CMK (cell line): Measurements from ENCODE around the gene PRSS23.
"Not testable (repeated sequence)": the region's sequence is repeated elsewhere in the genome, so short reads cannot be mapped to it uniquely, and the experiment has no call there.

Experiments used
- DNase-seq: peaks from one replicate; pipeline ENCODE4 v3.0.0-alpha.2; 2010; ENCODE audit warnings: low read depth

PRSS23 gene, protein sequence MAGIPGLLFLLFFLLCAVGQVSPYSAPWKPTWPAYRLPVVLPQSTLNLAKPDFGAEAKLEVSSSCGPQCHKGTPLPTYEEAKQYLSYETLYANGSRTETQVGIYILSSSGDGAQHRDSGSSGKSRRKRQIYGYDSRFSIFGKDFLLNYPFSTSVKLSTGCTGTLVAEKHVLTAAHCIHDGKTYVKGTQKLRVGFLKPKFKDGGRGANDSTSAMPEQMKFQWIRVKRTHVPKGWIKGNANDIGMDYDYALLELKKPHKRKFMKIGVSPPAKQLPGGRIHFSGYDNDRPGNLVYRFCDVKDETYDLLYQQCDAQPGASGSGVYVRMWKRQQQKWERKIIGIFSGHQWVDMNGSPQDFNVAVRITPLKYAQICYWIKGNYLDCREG

GRCh38 chr11:86800076-86800959 lies at the start of gene PRSS23:
Gene PRSS23, plus strand, starts transcription at chr11:86800542. Its CDS starts 7,102 bp downstream, at chr11:86807644.
- DNase-seq, result peak; percentile 15

- no peak for DNase-seq
Observed at GRCh38 chr11:86753459-86753858, 46.9 kb upstream of the PRSS23 start.

DNA sequence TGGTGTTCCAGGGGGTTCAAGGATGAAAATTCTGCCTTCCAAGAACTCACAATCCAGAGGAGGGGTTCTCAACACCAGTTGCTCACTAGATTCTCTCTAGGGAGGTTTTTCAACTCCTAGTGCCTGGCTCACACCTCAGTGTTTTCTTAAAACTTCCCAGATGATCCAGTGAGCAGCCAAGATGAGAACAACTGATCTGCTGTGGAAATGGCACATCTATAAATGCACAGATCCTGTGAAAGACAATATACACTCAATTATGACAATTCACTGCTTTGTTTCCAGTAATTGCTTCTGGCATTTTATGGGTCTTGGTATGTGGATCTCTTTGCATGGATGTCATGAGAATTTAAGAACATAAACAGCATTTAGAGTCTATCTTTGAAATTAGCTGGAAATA lies 45.2 kb upstream of the PRSS23 start:
- DNase-seq, result no peak

DNA sequence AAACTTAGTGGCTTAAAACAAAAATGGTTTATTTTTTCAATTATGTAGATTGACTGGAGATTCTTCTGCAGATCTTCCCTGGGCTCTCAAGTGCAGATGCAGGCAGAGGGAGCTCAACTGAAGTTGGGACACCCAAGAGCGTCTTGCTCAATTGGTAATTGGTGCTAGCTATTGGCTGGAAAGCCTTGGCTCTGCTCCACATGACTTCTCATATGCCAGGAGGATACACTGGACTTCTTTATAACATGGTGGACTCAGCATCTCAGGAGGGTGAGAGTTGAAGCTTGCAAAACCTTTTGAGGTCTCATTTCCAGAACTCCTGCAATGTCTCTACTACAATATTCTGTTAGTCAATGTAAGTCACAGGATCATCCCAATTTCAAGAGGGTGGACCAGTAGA lies 42.2 kb upstream of the PRSS23 start:
- DNase-seq, result no peak

GRCh38 chr11:86760577-86760976 lies 39.8 kb upstream of the PRSS23 start:
- no peak for DNase-seq

- DNase-seq, result no peak
Observed at GRCh38 chr11:86761978-86762377, 38.4 kb upstream of the PRSS23 start.

GRCh38 chr11:86765203-86765602 lies 35.1 kb upstream of the PRSS23 start:
- no peak for DNase-seq

GRCh38 chr11:86765878-86766277 lies 34.5 kb upstream of the PRSS23 start:
- no peak for DNase-seq

- no peak for DNase-seq
Observed at GRCh38 chr11:86769219-86769618, 31.1 kb upstream of the PRSS23 start.

GRCh38 chr11:86770473-86771027 lies 29.8 kb upstream of the PRSS23 start:
- not testable (repeated sequence) for DNase-seq

- DNase-seq, result no peak
Observed at GRCh38 chr11:86772999-86773398, 27.3 kb upstream of the PRSS23 start.

DNA sequence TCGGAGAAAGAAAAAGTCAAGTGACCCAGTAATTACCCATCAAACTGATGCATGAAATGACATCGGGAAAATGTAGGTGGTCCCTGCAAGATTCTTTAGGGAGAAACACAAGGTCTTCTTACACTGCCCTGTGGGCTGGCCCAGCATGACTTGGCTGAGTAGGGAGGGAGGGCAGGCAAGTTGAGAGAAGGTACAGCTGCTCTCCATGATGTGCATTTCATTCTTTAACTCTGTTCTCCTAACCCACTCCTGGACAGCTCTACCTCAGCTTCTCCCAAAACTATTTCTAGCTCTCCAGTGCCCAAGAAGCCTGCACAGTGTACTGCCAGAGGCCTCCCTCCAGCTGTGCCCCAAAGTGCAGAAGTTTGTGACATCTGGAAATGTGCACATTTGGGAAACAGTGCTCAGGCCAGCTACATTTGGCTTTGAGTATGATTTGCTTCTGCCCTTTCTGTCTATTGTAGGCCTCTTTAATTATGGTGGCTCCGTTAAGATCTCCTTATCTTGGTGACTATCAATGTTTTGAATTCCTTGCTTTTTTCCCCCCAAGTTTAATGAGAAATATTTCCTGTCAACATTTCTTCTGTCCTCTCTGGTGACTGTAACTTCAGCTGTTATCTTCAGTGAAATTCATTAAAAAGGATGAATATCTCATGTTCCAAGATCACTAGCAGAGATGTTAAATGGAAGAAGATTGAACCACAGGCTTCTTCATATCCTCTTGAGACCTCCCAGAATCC lies 26.7 kb upstream of the PRSS23 start:
- DNase-seq, result no peak

DNA sequence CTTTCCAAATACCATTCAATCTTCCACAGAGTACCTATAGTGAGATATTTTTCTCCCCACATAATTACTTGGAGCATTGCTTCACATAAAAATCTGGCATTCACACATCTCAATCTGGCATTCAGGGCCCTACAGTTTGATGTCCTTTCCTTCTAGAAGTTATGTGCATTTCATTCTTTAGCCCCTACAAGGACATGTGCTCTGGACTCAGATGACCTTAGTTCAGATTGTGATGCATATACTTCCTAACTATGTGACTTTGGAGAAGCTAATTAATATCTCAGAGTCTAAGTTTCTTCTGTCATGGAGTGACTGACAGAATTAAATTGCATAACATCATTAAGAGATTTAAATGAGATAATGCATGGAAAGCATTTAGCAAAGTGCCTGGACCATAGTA lies 25.9 kb upstream of the PRSS23 start:
- DNase-seq, result no peak

GRCh38 chr11:86775361-86775760 lies 25.0 kb upstream of the PRSS23 start:
- DNase-seq, result no peak

GRCh38 chr11:86781546-86781945 lies 18.8 kb upstream of the PRSS23 start:
- DNase-seq, result no peak

DNA sequence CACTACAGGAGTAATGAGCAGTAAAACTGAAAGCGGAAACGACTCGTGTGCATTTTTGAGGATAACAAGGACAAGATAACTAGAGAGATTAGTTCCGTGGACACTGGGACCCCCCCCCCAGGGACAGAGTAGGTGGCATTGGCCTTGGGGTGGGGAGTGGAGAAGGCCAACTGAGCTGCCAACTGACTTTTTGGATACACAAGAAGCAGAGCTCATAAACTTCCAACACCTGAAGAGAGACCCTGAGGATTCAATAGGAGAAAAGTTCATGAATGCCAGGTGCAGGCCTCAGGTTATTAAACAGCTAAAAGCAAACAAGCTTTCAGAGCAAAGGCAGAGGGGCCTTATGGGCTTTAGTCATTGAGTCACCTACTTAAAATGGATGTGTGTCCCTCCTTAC lies 17.6 kb upstream of the PRSS23 start:
- no peak for DNase-seq

DNA sequence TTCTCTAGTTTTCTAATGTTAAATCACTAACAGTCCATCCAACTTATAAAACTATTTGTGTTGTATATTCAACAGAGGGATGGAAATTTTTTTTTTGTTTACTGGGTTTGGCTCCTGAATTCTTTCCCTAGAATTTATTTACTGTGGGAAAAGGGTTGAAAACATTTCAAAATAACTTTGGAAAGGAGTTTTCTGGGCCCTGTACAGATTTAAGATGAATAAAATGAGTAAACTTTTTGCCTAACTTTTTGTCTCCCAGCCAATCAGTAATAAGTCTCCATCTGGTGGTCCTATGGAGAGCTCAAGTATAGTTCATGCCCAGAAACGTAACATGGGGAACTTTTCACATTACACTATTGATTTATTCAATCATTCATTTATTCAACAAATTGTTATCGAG lies 16.7 kb upstream of the PRSS23 start:
- DNase-seq, result no peak

GRCh38 chr11:86784241-86784681 lies 16.1 kb upstream of the PRSS23 start:
- DNase-seq, result no peak

- no peak for DNase-seq
Observed at GRCh38 chr11:86785576-86785975, 14.8 kb upstream of the PRSS23 start.

GRCh38 chr11:86787018-86787536 lies 13.3 kb upstream of the PRSS23 start:
- no peak for DNase-seq

DNA sequence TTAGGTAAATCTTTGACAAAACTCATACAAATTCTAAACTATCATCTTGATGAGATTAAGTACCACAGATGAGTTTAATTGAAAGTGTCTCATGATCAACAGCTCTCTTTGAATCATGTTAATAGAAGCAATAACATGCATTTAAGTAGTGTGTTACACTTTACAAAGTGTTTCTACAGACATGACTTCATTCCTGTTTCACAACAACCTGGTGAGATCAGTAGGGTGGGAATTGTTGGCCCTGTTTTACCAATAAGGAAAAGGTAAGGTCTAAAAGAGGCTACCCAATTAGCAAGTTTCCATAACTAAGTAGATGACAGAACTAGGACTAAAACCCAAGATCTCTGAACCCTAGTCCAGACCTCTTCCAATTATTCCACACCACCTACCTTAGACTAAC lies 12.7 kb upstream of the PRSS23 start:
- DNase-seq, result no peak

DNA sequence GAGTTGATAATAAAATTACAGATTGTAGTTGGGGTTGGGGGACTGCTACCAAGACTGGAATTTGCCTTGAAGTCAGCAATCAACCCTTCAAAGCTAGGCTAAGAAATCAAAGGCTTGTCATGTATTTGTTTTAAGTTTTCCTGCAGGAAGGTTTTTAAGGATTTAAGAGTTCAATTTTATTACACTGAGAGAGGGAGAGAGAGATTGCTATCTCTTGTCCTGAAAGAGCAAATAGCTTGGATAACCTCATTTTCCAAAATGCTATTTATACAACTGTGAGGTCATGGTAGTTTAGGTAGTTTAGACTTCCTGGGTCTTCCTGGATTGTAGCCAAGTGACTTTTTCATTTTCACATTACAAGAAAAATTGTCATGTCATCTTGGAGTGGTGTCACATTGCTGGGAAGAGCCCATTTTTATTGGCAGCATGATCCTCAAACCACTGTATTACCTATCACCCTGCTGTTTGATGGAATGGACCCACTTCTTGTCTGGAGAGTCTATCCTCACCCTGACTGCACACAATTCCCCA lies 10.1 kb upstream of the PRSS23 start:
- DNase-seq, result no peak
